Stomach (tissue), 4 donors: ENCODE measurements around the gene SEPHS1.

ENCODE experiments used
- POLR2A ChIP-seq, 4 donors: fragments of 450-650 bp; IDR thresholded peaks; one replicate each; pipeline ENCODE4 v1.6.1; 2016; ENCODE audit warnings: antibody characterized with exemption in 4 of 4, control low read depth in 2 of 4, mild to moderate bottlenecking in 1 of 4, moderate library complexity in 1 of 4
- POLR2AphosphoS5 ChIP-seq, 3 donors: sonication (generic); formaldehyde crosslinking; IDR thresholded peaks; one replicate each; pipeline ENCODE4 v1.6.1; 2016; ENCODE audit warnings: antibody characterized with exemption in 3 of 3
- TF ChIP-seq, protein P1 (sequence below), 7 experiments: fragments of 450-650 bp in 4 of 7; fragments of 200-600 bp in 3 of 7; sonication (generic) in 3 of 7; IDR thresholded peaks; one replicate each; pipeline ENCODE4 v1.5.1; 2016 to 2019; ENCODE audit warnings: antibody characterized with exemption in 7 of 7, control low read depth in 2 of 7, mild to moderate bottlenecking in 1 of 7

DNA sequence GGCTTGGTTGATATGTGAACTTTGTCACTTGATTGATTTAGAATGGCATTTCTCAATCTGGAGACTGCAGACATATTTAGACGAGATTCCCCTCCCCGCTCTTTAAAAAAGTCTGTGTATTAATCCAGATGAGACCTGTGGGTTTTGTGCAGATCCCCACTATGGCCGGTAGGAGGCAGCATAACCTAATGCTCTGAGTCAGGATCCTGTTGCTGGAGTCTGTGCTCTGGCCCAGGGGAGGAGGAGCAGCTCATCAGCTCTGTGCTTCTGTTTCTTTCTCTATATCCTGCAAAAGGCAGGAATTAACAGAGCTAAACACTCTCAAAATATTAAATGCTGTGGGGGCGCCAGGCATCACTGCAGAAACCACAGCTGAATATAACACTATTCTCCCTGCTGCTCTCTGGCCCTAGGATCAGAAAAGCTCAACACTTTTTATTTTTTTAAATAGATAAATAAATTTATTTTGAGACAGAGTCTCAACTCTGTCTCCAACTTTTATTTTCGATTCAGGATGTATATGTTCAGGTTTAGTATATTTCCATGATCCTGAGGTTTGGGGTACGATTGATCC lies 23.9 kb upstream of the SEPHS1 start:
- TF ChIP-seq POLR2A (IDR thresholded peaks at IDR 0.05) (no peak), POLR2AphosphoS5 (IDR thresholded peaks at IDR 0.05) (peak in 1 of 3 donors; percentile 49)
- TF ChIP-seq, protein P1, sequence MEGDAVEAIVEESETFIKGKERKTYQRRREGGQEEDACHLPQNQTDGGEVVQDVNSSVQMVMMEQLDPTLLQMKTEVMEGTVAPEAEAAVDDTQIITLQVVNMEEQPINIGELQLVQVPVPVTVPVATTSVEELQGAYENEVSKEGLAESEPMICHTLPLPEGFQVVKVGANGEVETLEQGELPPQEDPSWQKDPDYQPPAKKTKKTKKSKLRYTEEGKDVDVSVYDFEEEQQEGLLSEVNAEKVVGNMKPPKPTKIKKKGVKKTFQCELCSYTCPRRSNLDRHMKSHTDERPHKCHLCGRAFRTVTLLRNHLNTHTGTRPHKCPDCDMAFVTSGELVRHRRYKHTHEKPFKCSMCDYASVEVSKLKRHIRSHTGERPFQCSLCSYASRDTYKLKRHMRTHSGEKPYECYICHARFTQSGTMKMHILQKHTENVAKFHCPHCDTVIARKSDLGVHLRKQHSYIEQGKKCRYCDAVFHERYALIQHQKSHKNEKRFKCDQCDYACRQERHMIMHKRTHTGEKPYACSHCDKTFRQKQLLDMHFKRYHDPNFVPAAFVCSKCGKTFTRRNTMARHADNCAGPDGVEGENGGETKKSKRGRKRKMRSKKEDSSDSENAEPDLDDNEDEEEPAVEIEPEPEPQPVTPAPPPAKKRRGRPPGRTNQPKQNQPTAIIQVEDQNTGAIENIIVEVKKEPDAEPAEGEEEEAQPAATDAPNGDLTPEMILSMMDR (IDR thresholded peaks at IDR 0.05): peak in 5 of 7 experiments; percentile 85 to 92 (median 89)
